CD14-positive monocyte (primary cell): ENCODE data around the gene STARD3. TPM values are rescaled to one million over a fixed set of nuclear protein-coding genes. Genes with fewer than 3 reads are reported as not detected.

Experiments
- DNase-seq, 3 donors: peaks; one replicate each; pipeline ENCODE4 v3.0.0-alpha.2; 2011 to 2022
- H2AFZ ChIP-seq: 2 replicates; pipeline ENCODE4 v1.6.0; 2012; ENCODE audit warnings: mild to moderate bottlenecking, low read depth, low read length, inconsistent platforms; ENCODE audit not compliant: insufficient read depth, poor library complexity, severe bottlenecking
- H3K27ac ChIP-seq, 2 donors: 1 replicate in 1 of 2; 2 replicates in 1 of 2; pipeline ENCODE4 v1.5.1; 2012 to 2013; ENCODE audit warnings: low read length in 2 of 2, control low read depth in 1 of 2, inconsistent platforms in 1 of 2, low read depth in 1 of 2, mild to moderate bottlenecking in 1 of 2
- H3K27me3 ChIP-seq, 2 donors: one replicate each; pipeline versions ENCODE4 v1.6.0 to v1.6.1; 2011 to 2013; ENCODE audit warnings: low read length in 2 of 2; ENCODE audit not compliant: control insufficient read depth in 2 of 2, insufficient read depth in 2 of 2
- H3K36me3 ChIP-seq, 2 donors: replicated peaks in 1 of 2; 1 replicate in 1 of 2; 2 replicates in 1 of 2; pipeline versions ENCODE4 v1.5.1 to v1.6.1; 2012 to 2013; ENCODE audit warnings: low read length in 2 of 2, control low read depth in 1 of 2, inconsistent platforms in 1 of 2, mild to moderate bottlenecking in 1 of 2; ENCODE audit not compliant: insufficient read depth in 2 of 2, control insufficient read depth in 1 of 2
- H3K4me1 ChIP-seq, 2 donors: 1 replicate in 1 of 2; 2 replicates in 1 of 2; pipeline versions ENCODE4 v1.5.1 to v1.6.1; 2012 to 2013; ENCODE audit warnings: low read length in 2 of 2, control low read depth in 1 of 2, inconsistent platforms in 1 of 2, mild to moderate bottlenecking in 1 of 2, moderate library complexity in 1 of 2; ENCODE audit not compliant: insufficient read depth in 2 of 2, control insufficient read depth in 1 of 2
- H3K4me2 ChIP-seq: replicated peaks from 2 replicates; pipeline ENCODE3; 2012; ENCODE audit warnings: low read length, moderate library complexity, mild to moderate bottlenecking; ENCODE audit not compliant: poor library complexity, severe bottlenecking; ENCODE audit errors: extremely low read depth
- H3K4me3 ChIP-seq, 3 experiments: fragments of 200-600 bp in 1 of 3; sonication (generic) in 1 of 3; replicated peaks in 1 of 3; 1 replicate in 2 of 3; 2 replicates in 1 of 3; pipeline ENCODE4 v1.5.1; 2011 to 2013; ENCODE audit warnings: low read length in 3 of 3, mild to moderate bottlenecking in 3 of 3, control low read depth in 2 of 3, low read depth in 2 of 3, inconsistent platforms in 1 of 3, moderate library complexity in 1 of 3
- H3K79me2 ChIP-seq: 2 replicates; pipeline ENCODE4 v1.6.0; 2012; ENCODE audit warnings: mild to moderate bottlenecking, control low read depth, inconsistent platforms, low read length, moderate library complexity; ENCODE audit not compliant: insufficient read depth
- H3K9ac ChIP-seq: 2 replicates; pipeline ENCODE4 v1.6.0; 2017; ENCODE audit warnings: low read length, mild to moderate bottlenecking; ENCODE audit not compliant: insufficient read depth, poor library complexity, severe bottlenecking
- H3K9me3 ChIP-seq, 2 donors: replicated peaks in 1 of 2; 1 replicate in 1 of 2; 2 replicates in 1 of 2; pipeline versions ENCODE4 v1.5.1 to v1.6.1; 2012 to 2013; ENCODE audit warnings: low read length in 2 of 2, control low read depth in 1 of 2; ENCODE audit not compliant: control insufficient read depth in 1 of 2, insufficient read depth in 1 of 2
- H4K20me1 ChIP-seq: 2 replicates; pipeline ENCODE4 v1.6.0; 2012; ENCODE audit warnings: mild to moderate bottlenecking, low read length, control low read depth, moderate library complexity; ENCODE audit not compliant: insufficient read depth
- H3K27ac Mint-ChIP-seq, 7 donors: one replicate each; pipeline ENCODE4 v1.8.0; 2020; ENCODE audit warnings: mild to moderate bottlenecking in 7 of 7, mixed read lengths in 7 of 7, moderate library complexity in 6 of 7, inconsistent platforms in 2 of 7
- H3K27me3 Mint-ChIP-seq, 3 donors: one replicate each; pipeline ENCODE4 v1.8.0; 2021 to 2022; ENCODE audit warnings: low read depth in 3 of 3, mild to moderate bottlenecking in 3 of 3, mixed read lengths in 3 of 3, moderate library complexity in 3 of 3, inconsistent platforms in 1 of 3
- H3K36me3 Mint-ChIP-seq, 2 donors: one replicate each; pipeline ENCODE4 v1.8.0; 2020; ENCODE audit warnings: mixed read lengths in 2 of 2, inconsistent platforms in 1 of 2, mild to moderate bottlenecking in 1 of 2
- H3K4me1 Mint-ChIP-seq: one replicate; pipeline ENCODE4 v1.8.0; 2020; ENCODE audit warnings: mild to moderate bottlenecking, mixed read lengths
- H3K4me3 Mint-ChIP-seq, 2 donors: one replicate each; pipeline ENCODE4 v1.8.0; 2020; ENCODE audit warnings: mild to moderate bottlenecking in 2 of 2, mixed read lengths in 2 of 2, moderate library complexity in 1 of 2
- H3K9me3 Mint-ChIP-seq, 7 donors: one replicate each; pipeline ENCODE4 v1.8.0; 2020 to 2022; ENCODE audit warnings: mixed read lengths in 7 of 7, mild to moderate bottlenecking in 6 of 7, moderate library complexity in 6 of 7, inconsistent platforms in 2 of 7
- whole genome bisulfite sequencing: methylation state at CpG from one replicate; pipeline ENCODE4 v1.1.5; 2013; ENCODE audit warnings: missing lambda C conversion rate; ENCODE audit not compliant: insufficient coverage; 5-methylcytosine and 5-hydroxymethylcytosine counted together
- intact Hi-C, 2 donors: fragments of 100-400 bp; cut with micrococcal nuclease; formaldehyde crosslinking; loops; one replicate each; pipeline versions ENCODE4 v1.15.0 to v1.15.1; 2023
- polyA plus RNA-seq, 3 donors: library from polyadenylated mRNA; depleted of rRNA in 1 of 3; unstranded in 2 of 3; stranded (reverse) in 1 of 3; fragments of 300-500 nt in 2 of 3; fragments of >200 nt in 1 of 3; fragmentation: Illumina TruSeq in 2 of 3; gene quantifications; 1 replicate in 2 of 3; 2 replicates in 1 of 3; pipeline ENCODE4 v1.2.3, GENCODE V29; 2012 to 2021
- TF ChIP-seq, protein P1 (sequence below): fragments of 200-600 bp; IDR thresholded peaks from one replicate; pipeline ENCODE4 v1.8.0; 2022; ENCODE audit warnings: antibody characterized with exemption, mild to moderate bottlenecking

STARD3 gene
- polyA plus RNA-seq, 3 donors: 35.1 to 114 (median 45.3) TPM

DNA sequence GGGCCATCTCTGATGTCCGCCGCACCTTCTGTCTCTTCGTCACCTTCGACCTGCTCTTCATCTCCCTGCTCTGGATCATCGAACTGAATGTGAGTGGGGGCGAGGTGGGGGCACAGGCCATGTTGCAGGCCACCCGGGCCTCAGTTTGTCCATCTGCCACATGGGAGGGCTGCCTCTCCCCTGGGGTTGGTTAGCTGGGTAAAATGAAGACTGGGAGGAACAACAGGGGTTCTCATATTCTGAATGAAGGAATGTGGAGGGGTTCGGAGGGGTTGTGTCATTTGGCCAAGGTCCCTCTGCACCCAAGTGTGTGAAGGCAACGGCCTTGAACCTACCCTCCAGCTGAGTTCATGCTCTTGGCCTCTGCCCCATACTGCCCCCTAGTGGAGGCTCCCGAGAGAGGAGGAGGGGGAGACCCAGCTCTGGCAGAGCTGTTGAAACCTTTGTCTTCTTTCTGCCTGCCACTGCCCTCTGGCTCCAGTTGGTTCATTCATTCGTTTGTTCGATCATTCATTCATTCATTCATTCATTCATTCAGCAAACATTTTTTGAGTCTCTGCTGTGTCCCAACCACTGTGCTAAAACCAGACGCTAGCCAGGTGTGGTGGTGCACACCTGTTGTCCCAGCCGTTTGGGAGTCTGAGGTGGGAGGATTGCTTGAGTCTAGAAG lies 16.9 kb downstream of the STARD3 start:
- H3K36me3 Mint-ChIP-seq: peaks cover 44 to 65% of the 10 kb centered on the region in 2 donors
- H3K9me3 Mint-ChIP-seq: no peaks in the 10 kb centered on the region
- Histone ChIP-seq H3K4me1 (peaks cover 3 to 7% of the 10 kb centered on the region in 2 donors), H3K27me3 (no peaks in the 10 kb centered on the region), H3K9ac (no peak overlapping the region), H2AFZ (no peak overlapping the region), H3K27ac (no peak overlapping the region), H3K4me3 (no peak overlapping the region), H3K36me3 (peaks cover 31 to 54% of the 10 kb centered on the region in 2 donors), H3K4me2 (no peak overlapping the region), H3K79me2 (peaks cover 22% of the 10 kb centered on the region), H4K20me1 (peaks cover 93% of the 10 kb centered on the region), H3K9me3 (no peaks in the 10 kb centered on the region)
- H3K4me3 Mint-ChIP-seq: no peak overlapping the region
- intact Hi-C loops: loop anchor here in 1 of 2 donors (2.0 kb wide), 1 partner anchor 31 kb away; no protein-coding TSS in a partner anchor
- WGBS: 81% methylated on average over 10 of the region's 14 CpGs
- H3K27me3 Mint-ChIP-seq: peaks cover 0 to 3% (median 1%) of the 10 kb centered on the region in 3 donors
- peak; percentile 53 to 62 (median 58) for DNase-seq
- TF ChIP-seq, protein P1, sequence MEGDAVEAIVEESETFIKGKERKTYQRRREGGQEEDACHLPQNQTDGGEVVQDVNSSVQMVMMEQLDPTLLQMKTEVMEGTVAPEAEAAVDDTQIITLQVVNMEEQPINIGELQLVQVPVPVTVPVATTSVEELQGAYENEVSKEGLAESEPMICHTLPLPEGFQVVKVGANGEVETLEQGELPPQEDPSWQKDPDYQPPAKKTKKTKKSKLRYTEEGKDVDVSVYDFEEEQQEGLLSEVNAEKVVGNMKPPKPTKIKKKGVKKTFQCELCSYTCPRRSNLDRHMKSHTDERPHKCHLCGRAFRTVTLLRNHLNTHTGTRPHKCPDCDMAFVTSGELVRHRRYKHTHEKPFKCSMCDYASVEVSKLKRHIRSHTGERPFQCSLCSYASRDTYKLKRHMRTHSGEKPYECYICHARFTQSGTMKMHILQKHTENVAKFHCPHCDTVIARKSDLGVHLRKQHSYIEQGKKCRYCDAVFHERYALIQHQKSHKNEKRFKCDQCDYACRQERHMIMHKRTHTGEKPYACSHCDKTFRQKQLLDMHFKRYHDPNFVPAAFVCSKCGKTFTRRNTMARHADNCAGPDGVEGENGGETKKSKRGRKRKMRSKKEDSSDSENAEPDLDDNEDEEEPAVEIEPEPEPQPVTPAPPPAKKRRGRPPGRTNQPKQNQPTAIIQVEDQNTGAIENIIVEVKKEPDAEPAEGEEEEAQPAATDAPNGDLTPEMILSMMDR: peak; percentile 95
- peak overlapping the region in 2 of 7 donors; percentile 68 to 89 for H3K27ac Mint-ChIP-seq
- peaks cover 24% of the 10 kb centered on the region for H3K4me1 Mint-ChIP-seq

DNA sequence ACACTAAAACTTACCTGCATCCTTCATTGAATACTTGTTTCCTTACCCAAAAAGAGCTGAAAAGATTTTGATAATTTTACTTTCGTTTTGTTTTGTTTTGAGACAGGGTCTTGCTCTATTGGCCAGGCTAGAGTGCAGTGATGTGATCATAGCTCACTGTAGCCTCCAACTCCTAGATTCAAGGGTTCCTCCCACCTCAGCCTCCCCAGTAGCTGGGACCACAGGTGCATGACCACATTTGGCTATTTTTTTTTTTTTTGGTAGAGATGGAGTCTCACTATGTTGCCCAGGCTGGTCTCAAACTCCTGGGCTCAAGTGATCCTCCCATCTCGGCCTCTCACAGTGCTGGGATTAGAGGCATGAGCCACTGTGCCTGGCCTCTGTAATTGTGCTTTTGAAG lies 18.2 kb downstream of the STARD3 start:
- peaks cover 33% of the 10 kb centered on the region for H3K4me1 Mint-ChIP-seq
- no peaks in the 10 kb centered on the region for H3K9me3 Mint-ChIP-seq
- no peak overlapping the region for H3K27ac ChIP-seq
- WGBS: 100% methylated on average over 1 of the region's 2 CpGs
- no peak overlapping the region for H2AFZ ChIP-seq
- no peak overlapping the region for H3K4me3 Mint-ChIP-seq
- H4K20me1 ChIP-seq: peaks cover 84% of the 10 kb centered on the region
- peaks cover 16 to 19% of the 10 kb centered on the region in 2 donors for H3K4me1 ChIP-seq
- peaks cover 14% of the 10 kb centered on the region for H3K79me2 ChIP-seq
- peak overlapping the region in 1 of 7 donors; percentile 24 for H3K27ac Mint-ChIP-seq
- no peak overlapping the region for H3K9ac ChIP-seq
- no peak overlapping the region for H3K4me2 ChIP-seq
- TF ChIP-seq, protein P1: no peak
- no peaks in the 10 kb centered on the region for H3K27me3 ChIP-seq
- peaks cover 0 to 3% (median 1%) of the 10 kb centered on the region in 3 donors for H3K27me3 Mint-ChIP-seq
- H3K36me3 Mint-ChIP-seq: peaks cover 41 to 69% of the 10 kb centered on the region in 2 donors
- H3K9me3 ChIP-seq: no peaks in the 10 kb centered on the region
- intact Hi-C loops: loop anchor here in 1 of 2 donors (2.0 kb wide), 1 partner anchor 32 kb away; no protein-coding TSS in a partner anchor
- H3K4me3 ChIP-seq: no peak overlapping the region
- H3K36me3 ChIP-seq: peaks cover 32 to 55% of the 10 kb centered on the region in 2 donors
- DNase-seq: no peak
